ENCODE results near the gene LRRC31. TPM values are rescaled to one million over a fixed set of nuclear protein-coding genes. Genes with fewer than 3 reads are reported as not detected.

LRRC31 gene
- total and polyA plus RNA-seq, 9 donors = 0.21 TPM; not detected in 8

GRCh38 chr3:169865176-169865767 lies 4.5 kb downstream of the LRRC31 start:
- H3K27ac ChIP-seq (ENCODE audit: low read length) = no peak overlapping the region
- H3K4me1 ChIP-seq (ENCODE audit: control insufficient read depth, insufficient read depth, low read length) = no peaks in the 10 kb centered on the region

GRCh38 chr3:169864270-169864669 lies 5.5 kb downstream of the LRRC31 start:
- Histone ChIP-seq H3K4me3 (ENCODE audit: low read length) (no peak overlapping the region), H3K27me3 (ENCODE audit: control insufficient read depth, insufficient read depth, low read length) (no peaks in the 10 kb centered on the region), H3K36me3 (ENCODE audit: control insufficient read depth, insufficient read depth, low read length) (no peaks in the 10 kb centered on the region), H3K4me1 (ENCODE audit: control insufficient read depth, insufficient read depth, low read length) (no peaks in the 10 kb centered on the region), H3K27ac (ENCODE audit: low read length) (no peak overlapping the region), H3K9me3 (replicated peaks; ENCODE audit: control insufficient read depth, low read depth, low read length) (no peaks in the 10 kb centered on the region)
- no CpG with 5 or more reads among the region's 2 CpGs for WGBS (ENCODE audit: insufficient coverage)
- no peak for DNase-seq

More at GRCh38 chr3:169865176-169865767, 4.5 kb downstream of the LRRC31 start:
- Histone ChIP-seq H3K27me3 (ENCODE audit: control insufficient read depth, insufficient read depth, low read length) (no peaks in the 10 kb centered on the region), H3K36me3 (ENCODE audit: control insufficient read depth, insufficient read depth, low read length) (no peaks in the 10 kb centered on the region), H3K9me3 (replicated peaks; ENCODE audit: control insufficient read depth, low read depth, low read length) (no peaks in the 10 kb centered on the region), H3K4me3 (ENCODE audit: low read length) (no peak overlapping the region)
- 36% methylated on average over 3 of the region's 12 CpGs for WGBS (ENCODE audit: insufficient coverage)
- DNase-seq = no peak

GRCh38 chr3:169863458-169863899 lies 6.3 kb downstream of the LRRC31 start:
- Histone ChIP-seq H3K27ac (ENCODE audit: low read length) (no peak overlapping the region), H3K36me3 (ENCODE audit: control insufficient read depth, insufficient read depth, low read length) (no peaks in the 10 kb centered on the region), H3K4me1 (ENCODE audit: control insufficient read depth, insufficient read depth, low read length) (no peaks in the 10 kb centered on the region), H3K27me3 (ENCODE audit: control insufficient read depth, insufficient read depth, low read length) (no peaks in the 10 kb centered on the region), H3K4me3 (ENCODE audit: low read length) (no peak overlapping the region), H3K9me3 (replicated peaks; ENCODE audit: control insufficient read depth, low read depth, low read length) (no peaks in the 10 kb centered on the region)
- WGBS (ENCODE audit: insufficient coverage) = 9% methylated on average over 1 of the region's 6 CpGs
- peak; percentile 60 for DNase-seq

GRCh38 chr3:169861871-169862270 lies 7.9 kb downstream of the LRRC31 start:
- WGBS (ENCODE audit: insufficient coverage) = 68% methylated on average over 4 of the region's 5 CpGs
- no peak for DNase-seq
- H3K9me3 ChIP-seq (replicated peaks; ENCODE audit: control insufficient read depth, low read depth, low read length) = no peaks in the 10 kb centered on the region

GRCh38 chr3:169857811-169858210 lies 11.9 kb downstream of the LRRC31 start:
- WGBS (ENCODE audit: insufficient coverage) = no CpG with 5 or more reads among the region's 2 CpGs
- DNase-seq = no peak
- Histone ChIP-seq H3K4me3 (ENCODE audit: low read length) (no peak overlapping the region), H3K9me3 (replicated peaks; ENCODE audit: control insufficient read depth, low read depth, low read length) (no peaks in the 10 kb centered on the region), H3K27ac (ENCODE audit: low read length) (no peak overlapping the region), H3K27me3 (ENCODE audit: control insufficient read depth, insufficient read depth, low read length) (no peaks in the 10 kb centered on the region), H3K4me1 (ENCODE audit: control insufficient read depth, insufficient read depth, low read length) (no peaks in the 10 kb centered on the region), H3K36me3 (ENCODE audit: control insufficient read depth, insufficient read depth, low read length) (no peaks in the 10 kb centered on the region)

More at GRCh38 chr3:169861871-169862270, 7.9 kb downstream of the LRRC31 start:
- Histone ChIP-seq H3K27ac (ENCODE audit: low read length) (no peak overlapping the region), H3K36me3 (ENCODE audit: control insufficient read depth, insufficient read depth, low read length) (no peaks in the 10 kb centered on the region), H3K4me3 (ENCODE audit: low read length) (no peak overlapping the region), H3K4me1 (ENCODE audit: control insufficient read depth, insufficient read depth, low read length) (no peaks in the 10 kb centered on the region), H3K27me3 (ENCODE audit: control insufficient read depth, insufficient read depth, low read length) (no peaks in the 10 kb centered on the region)

- no peaks in the 10 kb centered on the region for H3K4me1 ChIP-seq (ENCODE audit: control insufficient read depth, insufficient read depth, low read length)
These were observed 14.2 kb downstream of the LRRC31 start for GRCh38 chr3:169855514-169855913.

GRCh38 chr3:169850618-169851017 lies 19.1 kb downstream of the LRRC31 start:
- Histone ChIP-seq H3K4me1 (ENCODE audit: control insufficient read depth, insufficient read depth, low read length) (no peaks in the 10 kb centered on the region), H3K4me3 (ENCODE audit: low read length) (no peak overlapping the region)

More at GRCh38 chr3:169855514-169855913, 14.2 kb downstream of the LRRC31 start:
- no peaks in the 10 kb centered on the region for H3K27me3 ChIP-seq (ENCODE audit: control insufficient read depth, insufficient read depth, low read length)
- DNase-seq = no peak
- no peak overlapping the region for H3K27ac ChIP-seq (ENCODE audit: low read length)
- no CpG with 5 or more reads among the region's 3 CpGs for WGBS (ENCODE audit: insufficient coverage)
- H3K4me3 ChIP-seq (ENCODE audit: low read length) = no peak overlapping the region
- no peaks in the 10 kb centered on the region for H3K36me3 ChIP-seq (ENCODE audit: control insufficient read depth, insufficient read depth, low read length)
- H3K9me3 ChIP-seq (replicated peaks; ENCODE audit: control insufficient read depth, low read depth, low read length) = no peaks in the 10 kb centered on the region

GRCh38 chr3:169848741-169849140 lies 21.0 kb downstream of the LRRC31 start:
- H3K27me3 ChIP-seq (ENCODE audit: control insufficient read depth, insufficient read depth, low read length) = no peaks in the 10 kb centered on the region
- no peak overlapping the region for H3K4me3 ChIP-seq (ENCODE audit: low read length)
- H3K4me1 ChIP-seq (ENCODE audit: control insufficient read depth, insufficient read depth, low read length) = no peaks in the 10 kb centered on the region
- H3K27ac ChIP-seq (ENCODE audit: low read length) = no peak overlapping the region
- no CpG with 5 or more reads among the region's 3 CpGs for WGBS (ENCODE audit: insufficient coverage)
- no peaks in the 10 kb centered on the region for H3K9me3 ChIP-seq (replicated peaks; ENCODE audit: control insufficient read depth, low read depth, low read length)
- DNase-seq = no peak
- H3K36me3 ChIP-seq (ENCODE audit: control insufficient read depth, insufficient read depth, low read length) = no peaks in the 10 kb centered on the region

More at GRCh38 chr3:169850618-169851017, 19.1 kb downstream of the LRRC31 start:
- DNase-seq = no peak
- Histone ChIP-seq H3K27me3 (ENCODE audit: control insufficient read depth, insufficient read depth, low read length) (no peaks in the 10 kb centered on the region), H3K27ac (ENCODE audit: low read length) (no peak overlapping the region), H3K36me3 (ENCODE audit: control insufficient read depth, insufficient read depth, low read length) (no peaks in the 10 kb centered on the region), H3K9me3 (replicated peaks; ENCODE audit: control insufficient read depth, low read depth, low read length) (no peaks in the 10 kb centered on the region)

GRCh38 chr3:169847896-169848295 lies 21.8 kb downstream of the LRRC31 start:
- H3K36me3 ChIP-seq (ENCODE audit: control insufficient read depth, insufficient read depth, low read length) = no peaks in the 10 kb centered on the region
- H3K27ac ChIP-seq (ENCODE audit: low read length) = no peak overlapping the region
- no peaks in the 10 kb centered on the region for H3K9me3 ChIP-seq (replicated peaks; ENCODE audit: control insufficient read depth, low read depth, low read length)
- 61% methylated on average over 2 of the region's 4 CpGs for WGBS (ENCODE audit: insufficient coverage)
- DNase-seq = no peak
- no peak overlapping the region for H3K4me3 ChIP-seq (ENCODE audit: low read length)
- no peaks in the 10 kb centered on the region for H3K27me3 ChIP-seq (ENCODE audit: control insufficient read depth, insufficient read depth, low read length)
- no peaks in the 10 kb centered on the region for H3K4me1 ChIP-seq (ENCODE audit: control insufficient read depth, insufficient read depth, low read length)

GRCh38 chr3:169846458-169847193 lies 23.1 kb downstream of the LRRC31 start:
- H3K27me3 ChIP-seq (ENCODE audit: control insufficient read depth, insufficient read depth, low read length) = no peaks in the 10 kb centered on the region
- no peak for DNase-seq
- no peaks in the 10 kb centered on the region for H3K9me3 ChIP-seq (replicated peaks; ENCODE audit: control insufficient read depth, low read depth, low read length)
- 83% methylated on average over 1 of the region's 11 CpGs for WGBS (ENCODE audit: insufficient coverage)
- no peaks in the 10 kb centered on the region for H3K36me3 ChIP-seq (ENCODE audit: control insufficient read depth, insufficient read depth, low read length)
- no peak overlapping the region for H3K27ac ChIP-seq (ENCODE audit: low read length)
- no peaks in the 10 kb centered on the region for H3K4me1 ChIP-seq (ENCODE audit: control insufficient read depth, insufficient read depth, low read length)
- H3K4me3 ChIP-seq (ENCODE audit: low read length) = no peak overlapping the region

All from muscle of leg (tissue), 11 donors.